ENCODE data around the gene ZNF273.
"Not testable (repeated sequence)": the region's sequence is repeated elsewhere in the genome, so short reads cannot be mapped to it uniquely, and the experiment has no call there.

The ZNF273 gene

DNA sequence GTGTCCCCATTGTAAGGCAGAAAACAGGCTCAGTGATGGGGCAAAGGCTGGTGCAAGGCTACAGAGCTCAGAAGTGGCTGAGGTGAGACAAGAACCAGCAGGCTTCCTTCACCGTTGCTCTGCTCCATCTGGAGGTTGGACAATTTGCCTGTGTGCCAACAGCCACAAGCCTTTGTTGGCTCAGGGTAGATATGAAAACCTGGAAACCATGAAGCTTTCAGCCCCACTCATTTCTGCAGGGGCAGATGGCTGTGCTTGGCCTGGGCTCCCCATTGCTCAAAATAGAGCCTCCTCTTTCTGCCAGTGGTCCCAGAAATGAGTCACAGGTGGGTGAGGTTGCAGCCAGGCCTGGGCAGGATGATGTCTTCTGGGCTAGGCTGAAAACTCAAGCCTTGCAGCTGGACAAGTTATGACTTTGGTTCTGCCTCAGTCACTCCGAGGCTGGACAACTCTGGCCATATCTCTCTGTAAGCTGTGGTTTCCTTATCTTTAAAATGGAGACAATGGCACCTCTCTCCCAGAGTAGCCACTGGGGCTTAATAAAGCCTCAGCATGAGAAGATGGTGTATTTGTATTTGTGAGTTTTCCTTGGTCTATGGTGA is 12.2 kb upstream of the ZNF273 start:
- no peak for DNase-seq

DNA sequence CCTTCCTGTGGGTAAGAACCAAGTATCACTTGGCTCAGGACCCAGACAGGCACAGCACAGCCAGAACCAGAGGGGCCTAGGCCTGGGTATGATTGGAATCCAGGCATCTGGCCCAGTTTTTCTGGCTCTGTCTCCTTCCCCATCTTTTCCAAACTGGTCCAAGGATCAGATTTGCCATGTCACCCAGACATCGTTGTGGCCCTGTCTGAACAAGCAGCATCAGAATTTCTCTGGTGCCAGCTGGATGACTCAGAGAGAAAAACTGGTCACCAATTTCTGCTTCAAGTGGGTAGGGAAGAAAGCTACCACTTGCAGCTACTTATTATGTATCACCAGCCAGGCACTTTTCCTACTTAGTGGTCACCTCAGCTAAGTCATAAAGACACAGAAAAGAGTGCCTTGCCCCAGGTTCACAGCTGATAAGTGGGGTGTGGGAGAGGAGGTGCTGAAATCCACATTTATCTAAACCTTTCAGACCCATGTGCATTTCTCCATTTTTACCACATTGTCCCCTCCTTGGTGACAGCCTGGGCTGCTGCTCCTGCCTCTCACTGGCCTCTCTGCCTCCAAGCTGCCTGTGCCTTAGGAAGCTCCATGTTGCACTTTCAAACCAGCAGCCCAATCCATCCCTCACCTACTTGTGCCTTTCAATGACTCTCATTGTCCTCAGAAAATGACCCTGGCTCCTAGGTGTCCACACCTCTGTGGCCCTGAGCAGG is 11.6 kb upstream of the ZNF273 start:
- DNase-seq = not testable (repeated sequence)

- no peak for DNase-seq
Observed at GRCh38 chr7:64892116-64892515, 11.0 kb upstream of the ZNF273 start.

DNA sequence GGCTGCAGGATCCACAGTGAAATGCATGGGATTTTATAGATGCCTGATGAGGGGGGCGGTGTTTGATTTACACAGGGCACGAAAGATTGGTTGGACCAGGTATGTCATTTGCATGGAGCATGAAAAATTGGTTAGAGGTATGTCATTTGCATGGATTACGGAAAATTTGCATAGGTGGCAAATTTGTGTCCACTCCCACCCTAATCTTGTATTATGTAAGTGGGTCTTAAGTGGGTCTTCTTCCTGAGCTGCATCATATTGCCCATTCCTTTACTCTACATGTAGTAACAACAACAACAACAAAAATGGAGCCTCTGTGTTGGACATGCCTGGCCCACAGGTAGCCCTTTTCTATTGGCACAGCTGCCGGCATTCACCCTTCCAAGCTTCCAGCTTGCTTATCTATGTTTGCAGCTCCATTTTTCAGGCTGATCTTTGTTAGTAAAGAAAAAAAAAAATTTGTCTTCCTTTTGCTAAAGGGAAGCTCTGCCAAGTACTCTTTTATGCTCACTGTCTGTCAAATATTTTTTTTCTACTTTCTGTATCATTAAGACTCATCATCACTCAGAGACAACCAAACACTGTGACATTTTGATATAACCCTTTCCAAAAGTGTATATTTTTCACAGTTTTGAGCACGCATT is 10.3 kb upstream of the ZNF273 start:
- DNase-seq = no peak

GRCh38 chr7:64893401-64893800 is 9.7 kb upstream of the ZNF273 start:
- DNase-seq = no peak

DNA sequence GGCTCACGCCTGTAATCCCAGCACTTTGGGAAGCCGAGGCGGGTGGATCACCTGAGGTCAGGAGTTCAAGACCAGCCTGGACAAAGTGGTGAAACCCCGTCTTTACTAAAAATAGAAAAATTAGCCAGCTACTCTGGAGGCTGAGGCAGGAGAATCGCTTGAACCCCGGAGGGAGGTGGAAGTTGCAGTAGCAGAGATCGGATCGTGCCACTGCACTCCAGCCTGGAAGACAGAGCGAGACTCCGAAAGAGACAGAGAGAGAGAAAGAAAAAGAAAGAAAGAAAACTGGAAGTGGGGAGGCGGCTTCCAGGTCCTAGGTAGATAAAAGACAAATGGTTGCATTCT is 640 bp upstream of the ZNF273 start:
- DNase-seq = not testable (repeated sequence)

DNA sequence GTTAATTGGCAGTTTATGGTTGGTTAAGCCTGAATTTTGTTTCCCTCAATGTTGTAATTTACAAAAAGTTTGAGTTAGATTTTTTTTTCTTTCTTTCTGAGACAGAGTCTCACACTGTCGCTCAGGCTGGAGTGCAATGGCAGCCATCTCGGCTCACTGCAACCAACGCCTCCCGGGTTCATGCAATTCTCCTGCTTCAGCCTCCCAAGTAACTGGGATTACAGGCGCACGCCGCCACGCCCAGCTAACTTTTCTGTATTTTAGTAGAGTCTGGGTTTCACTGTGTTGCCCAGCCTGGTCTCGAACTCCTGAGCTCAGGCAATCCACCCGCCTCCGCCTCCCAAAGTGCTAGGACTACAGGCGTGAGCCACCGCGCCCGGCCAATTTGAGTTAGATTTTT is 935 bp downstream of the ZNF273 start:
- DNase-seq = no peak

DNA sequence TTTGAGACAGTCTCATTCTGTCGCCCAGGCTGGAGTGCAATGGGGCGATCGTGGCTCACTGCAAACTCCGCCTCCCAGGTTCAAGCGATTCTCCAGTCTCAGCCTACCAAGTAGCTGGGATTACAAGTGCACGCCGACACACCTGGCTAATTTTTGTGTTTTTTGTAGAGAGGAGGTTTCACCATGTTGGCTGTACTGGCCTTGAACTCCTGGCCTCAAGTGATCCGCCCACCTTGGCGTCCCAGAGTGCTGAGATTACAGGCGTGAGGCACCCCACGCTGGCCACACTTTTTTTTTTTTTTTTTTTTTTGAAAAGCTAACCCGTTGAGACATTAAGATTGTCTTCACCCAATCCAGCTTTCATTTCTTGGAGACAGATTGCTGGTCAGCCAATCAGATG is 2.1 kb downstream of the ZNF273 start:
- DNase-seq = no peak

GRCh38 chr7:64905547-64905946 is 2.5 kb downstream of the ZNF273 start:
- no peak for DNase-seq

DNA sequence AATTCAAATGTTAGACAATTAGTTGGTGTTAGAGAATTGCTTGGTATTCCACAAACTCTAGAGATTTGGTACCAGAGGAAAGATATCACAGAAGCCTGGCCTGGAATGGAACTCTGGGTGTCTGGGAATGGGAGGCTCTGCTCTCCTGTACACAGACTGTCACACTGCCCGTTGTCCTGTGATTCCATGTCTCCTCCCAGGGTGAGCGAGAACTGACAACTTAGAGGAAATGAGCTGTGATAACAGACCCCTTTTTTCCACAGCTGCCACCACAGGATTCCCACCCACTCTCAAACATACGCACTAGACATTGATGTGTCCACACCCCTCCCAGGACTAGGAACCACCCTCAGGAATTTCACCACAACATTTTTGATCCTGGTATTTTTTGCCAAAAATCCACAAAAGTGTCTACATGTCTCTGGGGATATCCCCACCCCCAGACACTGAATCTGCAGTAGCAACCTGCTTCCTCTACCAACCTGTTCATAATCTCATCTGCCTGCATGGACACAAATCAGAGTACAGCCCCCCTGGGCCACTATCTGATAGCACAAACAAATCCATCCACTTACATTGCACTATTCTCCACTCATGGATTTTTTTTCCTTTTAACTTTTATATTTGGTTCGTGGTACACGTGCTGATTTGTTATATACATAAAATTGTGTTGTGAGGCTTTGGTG is 4.7 kb downstream of the ZNF273 start:
- DNase-seq = no peak

- no peak for DNase-seq
Observed at GRCh38 chr7:64908358-64908757, 5.3 kb downstream of the ZNF273 start.

- DNase-seq = no peak
Observed at GRCh38 chr7:64914557-64914956, 11.5 kb downstream of the ZNF273 start.

- not testable (repeated sequence) for DNase-seq
Observed at GRCh38 chr7:64915301-64915700, 12.2 kb downstream of the ZNF273 start.

DNA sequence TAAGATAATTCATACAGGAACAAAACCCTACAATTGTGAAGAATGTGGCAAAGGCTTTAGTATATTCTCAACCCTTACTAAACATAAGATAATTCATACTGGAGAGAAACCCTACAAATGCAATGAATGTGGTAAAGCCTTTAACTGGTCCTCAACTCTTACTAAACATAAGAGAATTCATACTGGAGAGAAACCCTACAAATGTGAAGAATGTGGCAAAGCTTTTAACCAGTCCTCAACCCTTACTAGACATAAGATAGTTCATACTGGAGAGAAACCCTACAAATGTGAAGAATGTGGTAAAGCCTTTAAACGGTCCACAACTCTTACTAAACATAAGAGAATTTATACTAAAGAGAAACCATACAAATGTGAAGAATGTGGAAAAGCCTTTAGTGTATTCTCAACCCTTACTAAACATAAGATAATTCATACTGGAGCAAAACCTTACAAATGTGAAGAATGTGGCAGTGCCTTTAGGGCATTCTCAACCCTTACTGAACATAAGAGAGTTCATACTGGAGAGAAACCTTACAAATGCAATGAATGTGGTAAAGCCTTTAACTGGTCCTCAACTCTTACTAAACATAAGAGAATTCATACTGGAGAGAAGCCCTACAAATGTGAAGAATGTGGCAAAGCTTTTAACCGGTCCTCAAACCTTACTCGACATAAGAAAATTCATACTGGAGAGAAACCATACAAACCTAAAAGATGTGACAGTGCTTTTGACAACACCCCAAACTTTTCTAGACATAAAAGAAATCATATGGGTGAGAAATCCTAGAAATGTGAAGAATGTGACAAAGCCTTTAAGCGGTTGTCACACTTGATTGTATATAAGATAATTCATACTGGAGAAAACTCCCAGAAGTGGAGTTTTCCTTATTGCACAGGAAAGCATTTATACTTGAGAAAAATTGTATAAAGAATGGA is 25.4 kb downstream of the ZNF273 start:
- not testable (repeated sequence) for DNase-seq

GRCh38 chr7:64934478-64934877 is 31.4 kb downstream of the ZNF273 start:
- no peak for DNase-seq

DNA sequence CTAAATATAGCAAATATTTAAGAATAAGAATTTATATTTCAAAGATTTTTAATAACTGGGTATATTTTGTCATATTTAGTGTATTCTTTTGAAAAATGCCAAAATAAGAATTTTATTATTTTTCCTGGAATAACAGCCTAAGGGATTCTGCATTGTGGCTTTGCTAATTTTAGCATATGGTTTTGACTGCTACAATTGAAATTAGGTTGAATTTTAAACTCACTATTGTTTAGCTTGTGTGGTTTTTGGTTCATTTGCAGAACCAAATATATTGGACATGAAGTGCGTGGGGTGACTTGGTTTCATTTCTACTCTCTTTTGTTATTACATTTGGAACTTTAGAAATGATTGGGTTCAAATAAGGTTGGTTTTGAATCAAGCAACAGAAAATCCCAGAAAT is 35.5 kb downstream of the ZNF273 start:
- no peak for DNase-seq

GRCh38 chr7:64940021-64940420 is 36.9 kb downstream of the ZNF273 start:
- not testable (repeated sequence) for DNase-seq

GRCh38 chr7:64944667-64945502 is 41.8 kb downstream of the ZNF273 start:
- not testable (repeated sequence) for DNase-seq

- no peak for DNase-seq
Observed at GRCh38 chr7:64945503-64946175, 42.6 kb downstream of the ZNF273 start.

DNA sequence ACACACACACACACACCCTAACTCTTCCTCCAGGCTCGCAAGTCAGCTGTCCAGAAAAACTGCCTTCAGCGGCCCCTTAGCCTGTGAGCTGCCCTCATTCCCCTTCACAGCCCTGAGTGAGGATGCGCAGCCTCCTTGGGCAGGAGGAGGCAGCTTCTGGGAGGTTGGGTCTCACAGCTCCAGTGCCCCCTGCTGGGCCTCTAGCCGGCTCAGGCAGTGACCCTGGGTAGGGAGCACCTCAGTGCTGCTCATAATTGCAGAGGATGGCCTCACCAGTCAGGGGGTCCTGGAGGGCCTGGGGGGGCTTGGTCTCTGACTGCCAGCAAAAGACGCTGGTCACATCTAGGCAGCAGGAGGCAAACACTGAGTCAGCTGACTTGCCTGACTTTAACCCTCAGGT is 43.7 kb downstream of the ZNF273 start:
- no peak for DNase-seq

Measured in GDM1 (cell line).